Measurements from ENCODE around the gene PAXIP1.

Gene PAXIP1

DNA sequence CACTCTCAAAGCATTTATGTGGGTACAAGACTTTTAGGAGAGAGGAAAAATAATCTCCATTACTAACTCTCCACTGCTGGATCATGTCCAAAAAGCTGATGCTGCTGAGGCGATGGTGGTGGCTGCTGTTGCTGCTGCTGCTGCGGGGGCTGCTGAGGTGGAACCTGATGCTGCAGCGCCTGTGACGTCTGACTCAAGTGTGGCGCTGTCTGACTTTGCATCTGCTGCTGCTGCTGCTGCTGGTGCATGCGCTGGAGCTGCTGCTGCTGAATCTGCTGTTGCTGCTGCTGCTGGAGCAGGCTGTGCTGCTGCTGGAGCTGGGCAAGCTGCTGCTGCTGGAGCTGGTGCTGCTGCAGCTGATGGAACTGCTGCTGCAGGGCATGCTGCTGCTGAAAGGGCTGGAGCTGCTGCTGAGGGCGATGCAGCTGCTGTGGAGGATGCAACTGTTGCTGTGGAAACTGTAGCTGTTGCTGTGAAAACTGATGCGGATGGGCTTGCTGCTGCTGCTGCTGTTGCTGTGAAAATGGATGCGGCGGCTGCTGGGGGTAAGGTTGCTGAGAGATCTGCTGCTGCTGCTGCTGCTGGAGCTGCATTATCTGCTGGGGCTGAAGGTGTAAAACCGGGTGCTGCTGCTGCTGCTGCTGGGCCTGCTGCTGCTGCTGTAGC, 34.5 kb downstream of the PAXIP1 start:
- Histone ChIP-seq H3K9me3 (ENCODE audit: control insufficient read depth, insufficient read depth, low read depth, low read length) (no peaks in the 10 kb centered on the region), H3K36me3 (ENCODE audit: control insufficient read depth in 2 of 2, insufficient read depth in 1 of 2, low read length in 2 of 2) (peaks cover 4 to 94% of the 10 kb centered on the region in 2 experiments), H3K4me3 (ENCODE audit: low read depth, low read length) (no peak overlapping the region), H3K4me1 (ENCODE audit: control insufficient read depth, insufficient read depth, low read length) (no peaks in the 10 kb centered on the region), H3K27ac (ENCODE audit: extremely low read depth, low read depth, low read length) (no peak overlapping the region)
- ChIA-PET POLR2A (interaction anchor here (0.9 kb wide), 1 partner anchor 35 kb away, joined by 3 read pairs; the partner anchor contains the start of gene PAXIP1), CTCF (no interaction called here)
- TF ChIP-seq ZBTB44 (tag by site-specific recombination; IDR thresholded peaks at IDR 0.05) (0 out of 2 replicates have a peak, but pooled peaks have one; percentile 9), ZNF16 (tag by site-specific recombination; IDR thresholded peaks at IDR 0.05; ENCODE audit: low read depth) (no peak), ZNF311 (tag by site-specific recombination; IDR thresholded peaks at IDR 0.05; ENCODE audit: borderline replicate concordance) (no peak), ZNF398 (tag by site-specific recombination; IDR thresholded peaks at IDR 0.05) (no peak), ZNF112 (tag by site-specific recombination; IDR thresholded peaks at IDR 0.05) (no peak), SCRT2 (tag by site-specific recombination; IDR thresholded peaks at IDR 0.05) (peak; percentile 38)

DNA sequence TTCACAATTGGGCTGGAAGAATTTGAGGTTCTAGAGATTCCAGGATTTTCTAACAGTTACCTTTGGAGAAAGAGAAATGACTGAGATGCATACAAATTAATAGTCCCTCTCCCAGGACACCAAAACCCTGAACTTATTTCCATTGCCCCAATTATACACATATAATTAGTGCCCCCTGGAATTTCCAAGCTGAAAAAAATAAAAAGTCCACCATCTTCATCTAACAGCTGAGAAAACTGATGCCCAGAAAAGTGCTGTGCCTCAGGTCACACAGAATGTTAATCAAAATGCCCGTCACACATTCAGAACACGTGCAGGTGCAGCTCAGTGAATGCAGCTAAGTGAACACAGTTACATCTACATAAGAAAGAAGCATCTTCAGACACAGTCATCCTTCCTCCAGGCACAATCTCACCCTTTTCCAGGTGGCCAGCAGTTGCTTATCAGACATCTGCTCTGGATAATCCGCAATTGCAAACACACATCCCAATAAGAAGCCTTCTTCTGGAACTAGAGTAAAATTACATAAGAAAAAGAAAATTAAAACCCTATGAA, 35.4 kb downstream of the PAXIP1 start:
- H3K36me3 ChIP-seq (ENCODE audit: control insufficient read depth in 2 of 2, insufficient read depth in 1 of 2, low read length in 2 of 2), result peaks cover 8 to 94% of the 10 kb centered on the region in 2 experiments
- H3K27ac ChIP-seq (ENCODE audit: extremely low read depth, low read depth, low read length), result no peak overlapping the region
- TF ChIP-seq ZNF394 (tag by site-specific recombination; IDR thresholded peaks at IDR 0.05; ENCODE audit: borderline replicate concordance) (no peak), ZNF558 (tag by site-specific recombination; IDR thresholded peaks at IDR 0.05) (no peak), SCRT1 (tag by site-specific recombination; IDR thresholded peaks at IDR 0.05; ENCODE audit: borderline replicate concordance) (no peak), HOXC10 (CRISPR knock-in tag; IDR thresholded peaks at IDR 0.05) (no peak), ZNF488 (tag by site-specific recombination; IDR thresholded peaks at IDR 0.05) (no peak), ZNF223 (tag by site-specific recombination; IDR thresholded peaks at IDR 0.05) (no peak), GLI2 (tag by site-specific recombination; IDR thresholded peaks at IDR 0.05; ENCODE audit: borderline replicate concordance, low read depth) (no peak), EGR2 (tag by site-specific recombination; IDR thresholded peaks at IDR 0.05; ENCODE audit: low read depth) (no peak), ZNF777 (tag by site-specific recombination; IDR thresholded peaks at IDR 0.05; ENCODE audit: borderline replicate concordance) (no peak)
- TF ChIP-seq, protein P1, sequence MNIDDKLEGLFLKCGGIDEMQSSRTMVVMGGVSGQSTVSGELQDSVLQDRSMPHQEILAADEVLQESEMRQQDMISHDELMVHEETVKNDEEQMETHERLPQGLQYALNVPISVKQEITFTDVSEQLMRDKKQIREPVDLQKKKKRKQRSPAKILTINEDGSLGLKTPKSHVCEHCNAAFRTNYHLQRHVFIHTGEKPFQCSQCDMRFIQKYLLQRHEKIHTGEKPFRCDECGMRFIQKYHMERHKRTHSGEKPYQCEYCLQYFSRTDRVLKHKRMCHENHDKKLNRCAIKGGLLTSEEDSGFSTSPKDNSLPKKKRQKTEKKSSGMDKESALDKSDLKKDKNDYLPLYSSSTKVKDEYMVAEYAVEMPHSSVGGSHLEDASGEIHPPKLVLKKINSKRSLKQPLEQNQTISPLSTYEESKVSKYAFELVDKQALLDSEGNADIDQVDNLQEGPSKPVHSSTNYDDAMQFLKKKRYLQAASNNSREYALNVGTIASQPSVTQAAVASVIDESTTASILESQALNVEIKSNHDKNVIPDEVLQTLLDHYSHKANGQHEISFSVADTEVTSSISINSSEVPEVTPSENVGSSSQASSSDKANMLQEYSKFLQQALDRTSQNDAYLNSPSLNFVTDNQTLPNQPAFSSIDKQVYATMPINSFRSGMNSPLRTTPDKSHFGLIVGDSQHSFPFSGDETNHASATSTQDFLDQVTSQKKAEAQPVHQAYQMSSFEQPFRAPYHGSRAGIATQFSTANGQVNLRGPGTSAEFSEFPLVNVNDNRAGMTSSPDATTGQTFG (tag by site-specific recombination; IDR thresholded peaks at IDR 0.05; ENCODE audit: borderline replicate concordance), result no peak
- no peak overlapping the region for H3K4me3 ChIP-seq (ENCODE audit: low read depth, low read length)
- no peaks in the 10 kb centered on the region for H3K9me3 ChIP-seq (ENCODE audit: control insufficient read depth, insufficient read depth, low read depth, low read length)
- no peaks in the 10 kb centered on the region for H3K4me1 ChIP-seq (ENCODE audit: control insufficient read depth, insufficient read depth, low read length)
- ChIA-PET POLR2A (no interaction called here), CTCF (interaction anchor here (1.6 kb wide), 1 partner anchor 40 kb away, joined by 4 read pairs; no protein-coding TSS in a partner anchor)
